ENCODE results near the gene ALK.

- TF ChIP-seq CTCF (conservative IDR thresholded peaks at IDR 0.05) (no peak), ZFX (IDR thresholded peaks at IDR 0.05) (no peak)
Observed at GRCh38 chr2:29166242-29167039, 754.9 kb downstream of the ALK start.
